NB4 (cell line): Measurements from ENCODE around the gene NYAP2.

Experiments
- CTCF ChIP-seq: IDR thresholded peaks from one replicate; pipeline ENCODE4 v1.5.1; 2012; ENCODE audit warnings: low read depth, low read length
- MAX ChIP-seq: IDR thresholded peaks from 2 replicates; pipeline ENCODE4 v1.6.1; 2011; ENCODE audit warnings: low read depth, low read length
- MYC ChIP-seq: IDR thresholded peaks from 2 replicates; pipeline ENCODE4 v1.6.1; 2011; ENCODE audit warnings: low read depth, low read length
- POLR2A ChIP-seq: IDR thresholded peaks from 2 replicates; pipeline ENCODE4 v1.6.1; 2011; ENCODE audit warnings: mild to moderate bottlenecking; ENCODE audit not compliant: insufficient read length; ENCODE audit errors: extremely low read depth

GRCh38 chr2:225381609-225382008 is 17.9 kb upstream of the NYAP2 start:
- TF ChIP-seq CTCF (no peak), POLR2A (no peak), MYC (no peak), MAX (no peak)
